ENCODE data around the gene KCNH4. TPM values are rescaled to one million over a fixed set of nuclear protein-coding genes. Genes with fewer than 3 reads are reported as not detected.
A peak's percentile ranks its signal among the peaks of the same experiment; 100 is the strongest.

KCNH4 gene
- total RNA-seq, 1 experiment from 2014 or later = not detected

- ChIA-PET POLR2A (interaction anchor here (0.9 kb wide), 1 partner anchor 44 kb away, joined by 3 read pairs; no protein-coding TSS in a partner anchor), CTCF (interaction anchor here (0.8 to 1.9 kb wide), 4 partner anchors 9 to 28 kb away, joined by 3 to 9 read pairs (median 4); partner anchors contain the start of gene HCRT), RAD21 (ENCODE audit: low non-redundant PET in 1 of 2, low total read pairs in 2 of 2, uncharacterized antibody in 2 of 2, unreplicated experiment in 2 of 2) (interaction anchor here in 1 of 2 experiments (0.6 kb wide), 1 partner anchor 177 kb away, joined by 3 read pairs; the partner anchor contains the start of gene DNAJC7)
- intact Hi-C loops (cut with micrococcal nuclease) = no loop called here
- Histone ChIP-seq H4K20me1 (ENCODE audit: insufficient read depth) (no peaks in the 10 kb centered on the region), H3K27me3 (ENCODE audit: insufficient read depth, low read length) (no peaks in the 10 kb centered on the region), H3K9me3 (ENCODE audit: control insufficient read depth in 1 of 2, insufficient read depth in 1 of 2, low read depth in 1 of 2, low read length in 2 of 2) (no peaks in the 10 kb centered on the region), H3K4me2 (ENCODE audit: low read length) (peak within 1 kb of the TSS; percentile 91), H2AFZ (ENCODE audit: low read depth, low read length, poor library complexity, severe bottlenecking) (peak within 1 kb of the TSS; percentile 85), H3K4me1 (ENCODE audit: control insufficient read depth in 1 of 2, insufficient read depth in 2 of 2, low read length in 2 of 2) (peaks cover 8 to 15% of the 10 kb centered on the region in 2 experiments; a peak in 3 of 4 replicates), H3K27ac (ENCODE audit: low read depth, low read length) (peak within 1 kb of the TSS; percentile 32; the same call in 1 of the 2 replicates), H3K4me3 (replicated peaks in 1 of 2; ENCODE audit: low read depth in 1 of 2, low read length in 2 of 2) (peak within 1 kb of the TSS; percentile 73 to 96), H3K79me2 (ENCODE audit: insufficient read depth, low read length) (no peaks in the 10 kb centered on the region), H3K9ac (ENCODE audit: low read length) (peak within 1 kb of the TSS; percentile 73), H3K9me2 (ENCODE audit: insufficient read depth) (no peaks in the 10 kb centered on the region), H3K36me3 (ENCODE audit: control insufficient read depth in 1 of 2, insufficient read depth in 2 of 2, low read length in 2 of 2) (no peaks in the 10 kb centered on the region)
- TSS peak; percentile 66 for BruUV-seq (replicated peaks)
- ATAC-seq (peak; percentile 97), DNase-seq (ENCODE audit: low read depth, low spot score) (peak; percentile 60)
- TF ChIP-seq SRF (IDR thresholded peaks at IDR 0.05; ENCODE audit: low read depth) (no peak), JUND (IDR thresholded peaks at IDR 0.05) (no peak), RAD21 (IDR thresholded peaks at IDR 0.05; ENCODE audit: low read depth) (no peak), CBX3 (IDR thresholded peaks at IDR 0.05; ENCODE audit: low read depth) (no peak), CEBPB (IDR thresholded peaks at IDR 0.05; ENCODE audit: low read depth) (no peak), EZH2phosphoT487 (IDR thresholded peaks at IDR 0.05; ENCODE audit: borderline replicate concordance) (no peak), MAX (IDR thresholded peaks at IDR 0.05) (peak; percentile 99), YY1 (IDR thresholded peaks at IDR 0.05; ENCODE audit: extremely low read depth, insufficient replicate concordance, low read depth, low read length) (peak; percentile 71), TCF7L2 (IDR thresholded peaks at IDR 0.05; ENCODE audit: borderline replicate concordance, extremely low read depth, insufficient read depth, insufficient read length) (no peak), POLR2AphosphoS5 (IDR thresholded peaks at IDR 0.05; ENCODE audit: low read depth, low read length) (peak; percentile 68), FOSL1 (IDR thresholded peaks at IDR 0.05; ENCODE audit: low read depth) (no peak), EGR1 (IDR thresholded peaks at IDR 0.05; ENCODE audit: low read depth) (no peak), REST (IDR thresholded peaks at IDR 0.05; ENCODE audit: low read depth) (no peak), ZNF274 (IDR thresholded peaks at IDR 0.05; ENCODE audit: low read depth, low read length) (no peak), POLR2A (IDR thresholded peaks at IDR 0.05; ENCODE audit: borderline replicate concordance, extremely low read depth, insufficient read depth, insufficient read length) (peak; percentile 22), ELF1 (IDR thresholded peaks at IDR 0.05; ENCODE audit: borderline replicate concordance, low read depth) (no peak; the same call in 1 of the 2 replicates), CTCF (IDR thresholded peaks at IDR 0.05 in 2 of 3, conservative IDR thresholded peaks at IDR 0.05 in 1 of 3; ENCODE audit: borderline replicate concordance in 1 of 3, insufficient read depth in 1 of 3, low read depth in 2 of 3, low read length in 2 of 3) (no peak), ZFX (IDR thresholded peaks at IDR 0.05) (no peak), SIN3A (IDR thresholded peaks at IDR 0.05; ENCODE audit: low read depth) (no peak)
Measured at GRCh38 chr17:42193969-42194899, 13.3 kb upstream of the KCNH4 start, which contains the start of gene GHDC. GHDC (minus strand) TSS chr17:42194494; CDS start chr17:42193581, 913 bp downstream.

All from HCT116 (cell line).